GM19351 (cell line): ENCODE data around the gene RNF227.

Source experiments
- ATAC-seq: cut with Tn5 transposase; IDR thresholded peaks from one replicate; pipeline ENCODE4 v1.9.1; 2021; ENCODE audit warnings: mild to moderate bottlenecking, moderate library complexity; ENCODE audit not compliant: unreplicated experiment

Gene RNF227

DNA sequence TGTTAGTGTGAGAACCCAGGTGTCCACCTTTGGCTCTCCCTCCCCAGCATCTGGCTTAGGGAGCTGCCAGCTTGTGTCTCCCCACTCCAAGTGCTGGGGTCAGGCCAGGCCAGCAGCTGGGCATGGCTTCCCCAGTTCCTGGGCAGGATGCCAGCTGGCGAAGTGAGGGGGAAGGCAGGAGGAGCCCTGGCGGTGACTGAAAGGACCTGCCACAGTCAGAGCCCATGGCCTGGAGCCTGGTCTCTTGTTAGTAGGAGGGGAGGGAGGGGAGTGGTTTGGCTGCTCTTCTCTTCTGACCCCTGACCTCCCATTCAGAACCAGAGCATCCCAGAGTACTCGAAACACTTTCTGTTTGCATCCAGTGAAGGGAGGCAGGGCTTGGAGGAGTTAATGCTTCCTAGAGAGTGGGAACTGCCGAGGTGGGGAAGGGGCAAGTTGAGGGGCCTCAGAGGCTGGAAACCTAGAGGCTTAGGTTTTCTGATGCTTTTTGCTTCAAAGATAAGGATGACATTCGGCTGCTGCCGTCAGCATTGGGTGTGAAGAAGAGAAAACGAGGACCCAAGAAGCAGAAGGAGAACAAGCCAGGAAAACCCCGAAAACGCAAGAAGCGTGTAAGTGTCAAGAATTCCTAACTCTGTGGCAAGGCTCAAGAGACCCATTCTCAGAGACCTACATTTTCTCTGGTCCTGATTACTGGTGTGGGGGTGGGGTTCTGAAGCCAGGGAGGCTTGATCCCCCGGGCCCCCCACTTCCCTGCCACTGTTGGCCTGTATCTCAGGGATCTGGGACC is 26.7 kb downstream of the RNF227 start:
- no peak for ATAC-seq

DNA sequence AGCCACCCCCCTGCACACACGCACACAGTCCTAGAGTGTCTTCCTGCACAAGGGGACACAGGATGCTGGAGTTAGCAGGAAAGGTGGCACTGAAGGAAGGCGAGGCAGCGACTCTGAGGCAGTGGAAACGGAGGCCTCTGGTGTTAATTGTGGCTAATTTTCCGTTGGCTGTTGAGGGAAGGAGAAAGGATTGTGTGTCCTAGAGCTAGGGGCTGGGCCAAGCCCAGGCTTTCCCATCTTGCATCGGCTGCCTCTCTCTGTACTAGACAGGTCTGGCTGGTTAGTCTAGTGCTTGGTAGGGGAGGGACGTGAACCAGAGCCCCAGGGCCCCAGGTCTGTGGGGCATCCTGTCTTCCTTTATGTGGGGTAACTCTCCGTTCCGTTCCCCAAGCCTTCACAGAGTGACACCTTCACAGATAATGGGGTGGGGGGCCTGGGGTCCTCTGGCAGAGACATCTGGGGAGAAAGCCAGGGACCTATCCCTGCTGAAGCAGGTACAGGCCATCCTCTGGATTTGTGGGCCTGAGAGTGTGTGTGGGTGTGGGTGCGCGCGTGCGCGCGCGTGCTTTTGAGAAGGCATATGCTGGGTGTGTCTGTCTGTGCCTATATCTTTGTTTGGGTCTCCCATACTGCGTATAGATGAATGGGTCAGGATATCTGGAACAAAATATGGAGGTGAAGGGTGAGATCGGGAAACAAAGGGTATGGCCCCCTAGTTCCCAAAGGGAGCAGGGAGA is 27.7 kb downstream of the RNF227 start, which contains the start of gene CHD3:
Gene CHD3 (plus strand): TSS at position 606 of the 737 bp plus-strand sequence. CDS start 212 bp downstream, outside the sequence.
- no peak for ATAC-seq

DNA sequence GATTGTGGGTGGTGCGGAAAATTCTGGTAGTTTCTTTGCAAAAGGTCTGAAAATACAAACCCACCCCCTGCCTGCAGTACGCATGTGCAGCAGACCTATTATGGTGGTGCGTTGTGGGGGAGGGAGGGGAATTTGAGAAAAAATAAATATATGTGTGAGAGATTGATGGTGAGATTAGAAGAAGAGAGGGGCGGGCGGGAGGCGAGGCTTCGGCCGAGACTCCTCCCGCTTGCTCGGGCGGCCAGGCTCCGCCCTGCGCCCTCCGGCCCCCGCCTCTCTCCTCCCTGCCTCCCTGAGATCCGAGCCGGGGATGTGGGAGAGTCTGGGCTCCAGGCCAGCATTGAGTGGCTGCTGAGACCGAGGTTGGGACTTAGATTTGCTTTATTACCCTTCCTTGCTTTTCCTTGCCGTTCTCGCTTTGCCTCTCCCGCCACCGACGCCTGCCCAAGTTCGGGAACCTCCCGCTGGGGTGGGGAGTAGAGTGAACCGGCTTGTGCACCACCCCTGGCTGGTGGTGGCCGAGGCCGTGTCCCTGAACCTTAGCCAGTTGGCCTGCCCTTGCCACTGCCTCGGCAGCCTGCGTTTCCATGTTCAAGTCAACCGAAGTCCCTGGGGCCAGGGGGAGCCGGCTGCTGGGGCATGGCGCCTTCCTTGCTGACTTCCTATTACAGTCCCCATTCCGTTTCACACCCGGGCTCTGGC is 28.5 kb downstream of the RNF227 start:
- ATAC-seq: peak; percentile 45

GRCh38 chr17:7887038-7887481 is 29.0 kb downstream of the RNF227 start:
- no peak for ATAC-seq

- no peak for ATAC-seq
These were observed 29.7 kb downstream of the RNF227 start for GRCh38 chr17:7886227-7887037.

DNA sequence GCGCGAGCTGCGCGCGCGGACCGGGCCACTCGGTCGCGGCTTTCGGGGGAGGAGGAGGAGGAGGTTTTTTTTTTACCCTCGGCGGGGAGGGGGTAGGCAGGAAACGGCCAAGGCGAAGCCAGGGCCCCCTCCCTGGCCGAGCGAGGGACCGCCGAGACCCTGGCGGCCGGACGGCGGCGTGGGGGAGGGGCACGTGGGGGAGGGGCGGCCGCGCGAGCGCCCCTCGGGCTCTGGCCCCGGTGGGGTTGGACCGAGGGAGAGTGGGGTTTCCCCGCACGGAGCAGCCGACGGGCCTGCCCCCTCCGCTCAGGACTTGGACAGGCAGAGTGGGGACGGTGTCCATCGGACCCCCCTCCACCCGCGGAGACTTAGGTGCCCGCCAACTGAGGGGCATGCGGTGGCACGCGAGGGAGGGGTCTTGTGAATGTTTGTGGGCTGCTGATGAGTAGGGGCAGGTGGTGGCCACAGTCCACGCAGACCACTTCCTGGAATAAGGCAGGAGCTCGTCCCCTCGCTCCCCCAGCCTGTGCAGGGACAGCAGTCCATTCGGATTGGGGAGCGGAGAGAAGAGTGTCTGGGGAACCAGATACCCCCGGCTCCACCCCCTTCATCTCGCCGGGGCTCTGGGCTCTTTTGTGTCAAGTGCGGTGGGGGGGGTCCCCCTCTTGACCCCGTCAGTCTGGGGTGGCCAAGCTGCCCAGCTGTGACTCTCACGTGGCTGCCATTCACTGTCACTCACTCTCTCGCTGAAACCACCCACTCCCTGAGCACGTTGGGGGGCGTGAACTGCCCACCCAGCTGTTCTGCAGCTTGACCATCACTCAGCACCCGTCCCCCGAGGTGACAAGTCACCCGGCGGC is 30.5 kb downstream of the RNF227 start:
- no peak for ATAC-seq

DNA sequence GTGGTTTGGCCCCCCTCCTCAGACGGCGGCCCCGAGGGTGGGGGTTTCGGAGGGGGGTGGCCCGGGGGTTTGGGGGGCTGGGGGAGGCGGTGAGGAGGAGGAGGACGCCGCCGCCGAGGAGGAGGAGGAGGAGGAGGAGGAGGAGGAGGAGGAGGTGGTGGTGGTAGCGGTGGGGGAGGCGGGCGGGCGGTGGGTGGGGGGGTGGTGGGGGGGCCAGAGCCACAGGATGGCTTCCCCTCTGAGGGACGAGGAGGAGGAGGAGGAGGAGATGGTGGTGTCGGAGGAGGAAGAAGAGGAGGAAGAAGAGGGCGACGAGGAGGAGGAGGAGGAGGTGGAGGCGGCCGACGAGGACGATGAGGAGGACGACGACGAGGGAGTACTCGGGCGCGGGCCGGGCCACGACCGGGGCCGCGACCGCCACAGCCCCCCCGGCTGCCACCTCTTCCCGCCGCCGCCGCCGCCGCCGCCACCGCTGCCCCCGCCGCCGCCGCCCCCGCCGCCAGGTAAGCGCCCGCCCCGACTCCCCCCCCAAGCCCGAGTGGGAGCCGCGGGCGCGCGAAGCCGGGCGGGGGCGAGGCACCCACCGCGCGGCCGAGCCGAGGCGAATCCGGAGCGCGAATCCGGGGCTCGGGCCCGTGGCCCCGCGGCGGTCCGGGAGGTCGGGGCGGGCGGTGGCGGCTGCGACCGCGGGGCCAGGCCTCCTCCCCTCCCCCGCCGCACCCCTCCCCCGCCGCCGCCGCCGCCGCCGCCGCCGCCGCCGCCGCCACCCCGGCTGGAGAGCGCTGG is 31.3 kb downstream of the RNF227 start:
- no peak for ATAC-seq

GRCh38 chr17:7883781-7884386 is 32.2 kb downstream of the RNF227 start:
- ATAC-seq: no peak

DNA sequence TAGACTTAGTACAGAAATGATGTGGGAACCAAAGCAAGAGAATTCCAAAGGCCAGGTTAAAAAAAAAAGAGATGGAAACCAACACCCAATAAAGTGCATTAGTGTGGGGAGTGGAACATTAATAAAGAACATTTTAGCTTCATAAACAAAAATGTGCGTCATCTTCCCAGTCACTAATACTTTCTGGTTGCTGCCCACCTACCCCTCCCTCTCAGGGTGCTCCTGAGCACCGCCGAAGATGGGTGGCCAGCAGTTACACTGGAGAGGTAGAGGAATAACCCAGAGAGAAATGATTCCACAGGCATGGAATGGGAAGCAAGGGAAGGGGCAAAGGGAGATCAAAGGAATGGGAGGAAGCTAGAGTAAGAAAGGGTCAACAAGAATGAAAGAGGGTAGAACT is 33.5 kb downstream of the RNF227 start:
- ATAC-seq: no peak

GRCh38 chr17:7882068-7882467 is 34.0 kb downstream of the RNF227 start:
- no peak for ATAC-seq

GRCh38 chr17:7881276-7882054 is 34.6 kb downstream of the RNF227 start:
- ATAC-seq: no peak

GRCh38 chr17:7880076-7880868 is 35.8 kb downstream of the RNF227 start:
- no peak for ATAC-seq

GRCh38 chr17:7878234-7878633 is 37.9 kb downstream of the RNF227 start:
- ATAC-seq: no peak

GRCh38 chr17:7875804-7876370 is 40.2 kb downstream of the RNF227 start:
- ATAC-seq: no peak

GRCh38 chr17:7873051-7873450 is 43.0 kb downstream of the RNF227 start:
- no peak for ATAC-seq

DNA sequence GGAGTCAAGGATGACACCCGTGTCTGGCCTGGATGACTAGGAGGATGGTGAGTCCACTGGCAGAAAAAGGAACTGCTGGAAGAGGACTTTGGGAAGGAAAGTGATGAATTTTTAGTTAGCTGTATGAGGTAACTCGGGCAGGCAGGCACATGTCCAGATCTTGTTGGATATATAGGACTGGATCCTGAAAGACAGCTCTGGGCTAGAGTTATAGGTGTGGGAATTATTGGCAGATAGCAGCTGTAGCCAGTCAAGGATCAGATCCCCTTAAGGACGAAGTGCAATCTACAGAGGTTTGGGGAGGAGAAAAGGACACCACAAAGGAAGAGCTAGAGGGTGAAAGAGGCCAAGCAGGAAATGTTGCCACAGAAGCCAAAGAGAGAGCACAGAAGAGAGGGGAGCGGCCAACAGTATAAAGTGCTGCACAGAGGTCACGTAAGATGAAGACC is 48.2 kb downstream of the RNF227 start:
- no peak for ATAC-seq
